DOHH2 (cell line): ENCODE data around the gene SLC2A11.

ENCODE experiments used
- EZH2phosphoT487 ChIP-seq: fragments of 200-600 bp; sonication (generic); IDR thresholded peaks from 2 replicates; pipeline ENCODE4 v1.6.1; 2017; ENCODE audit warnings: borderline replicate concordance, mild to moderate bottlenecking, antibody characterized with exemption, low read length, moderate library complexity, mixed read lengths
- TF ChIP-seq, protein P1 (sequence below): fragments of 200-600 bp; sonication (generic); IDR thresholded peaks from one replicate; pipeline ENCODE4 v1.5.1; 2014; ENCODE audit warnings: antibody characterized with exemption, mild to moderate bottlenecking, low read depth, low read length; ENCODE audit not compliant: poor library complexity, severe bottlenecking

DNA sequence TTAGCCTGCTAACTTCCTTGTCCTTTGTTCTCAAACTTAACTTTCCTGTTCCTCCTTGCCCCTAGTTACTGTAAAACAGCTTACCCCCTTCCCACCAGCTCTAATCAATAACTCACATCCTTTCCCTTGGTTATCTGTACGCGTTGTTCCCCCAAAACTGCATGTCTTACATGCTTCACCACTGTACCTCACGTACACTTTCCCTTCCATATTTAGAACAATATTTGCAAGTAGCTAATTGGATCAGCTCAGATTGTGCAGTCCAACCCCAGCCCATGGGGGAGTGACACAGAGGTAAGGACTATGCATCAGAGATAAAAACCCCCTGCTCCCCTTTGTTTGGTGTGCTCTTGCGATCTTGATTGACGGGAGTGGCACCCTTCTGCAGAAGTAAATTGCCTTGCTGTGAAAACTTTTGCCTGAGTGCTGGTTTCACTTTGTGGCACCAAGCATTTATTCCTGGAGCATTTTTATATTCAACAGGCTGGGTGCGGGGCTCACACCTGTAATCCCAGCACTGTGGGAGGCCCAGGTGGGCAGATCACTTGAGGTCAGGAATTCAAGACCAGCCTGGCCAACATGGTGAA, 67.4 kb downstream of the SLC2A11 start:
- TF ChIP-seq, protein P1, sequence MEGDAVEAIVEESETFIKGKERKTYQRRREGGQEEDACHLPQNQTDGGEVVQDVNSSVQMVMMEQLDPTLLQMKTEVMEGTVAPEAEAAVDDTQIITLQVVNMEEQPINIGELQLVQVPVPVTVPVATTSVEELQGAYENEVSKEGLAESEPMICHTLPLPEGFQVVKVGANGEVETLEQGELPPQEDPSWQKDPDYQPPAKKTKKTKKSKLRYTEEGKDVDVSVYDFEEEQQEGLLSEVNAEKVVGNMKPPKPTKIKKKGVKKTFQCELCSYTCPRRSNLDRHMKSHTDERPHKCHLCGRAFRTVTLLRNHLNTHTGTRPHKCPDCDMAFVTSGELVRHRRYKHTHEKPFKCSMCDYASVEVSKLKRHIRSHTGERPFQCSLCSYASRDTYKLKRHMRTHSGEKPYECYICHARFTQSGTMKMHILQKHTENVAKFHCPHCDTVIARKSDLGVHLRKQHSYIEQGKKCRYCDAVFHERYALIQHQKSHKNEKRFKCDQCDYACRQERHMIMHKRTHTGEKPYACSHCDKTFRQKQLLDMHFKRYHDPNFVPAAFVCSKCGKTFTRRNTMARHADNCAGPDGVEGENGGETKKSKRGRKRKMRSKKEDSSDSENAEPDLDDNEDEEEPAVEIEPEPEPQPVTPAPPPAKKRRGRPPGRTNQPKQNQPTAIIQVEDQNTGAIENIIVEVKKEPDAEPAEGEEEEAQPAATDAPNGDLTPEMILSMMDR, result no peak
- no peak for TF ChIP-seq EZH2phosphoT487
